ENCODE measurements around the gene DDC. TPM values are rescaled to one million over a fixed set of nuclear protein-coding genes. Genes with fewer than 3 reads are reported as not detected.
"Not testable (repeated sequence)": the region's sequence is repeated elsewhere in the genome, so short reads cannot be mapped to it uniquely, and the experiment has no call there.

The DDC gene
- total RNA-seq, 1 donor from 2014 or later = not detected

GRCh38 chr7:50552139-50552538 lies 13.1 kb downstream of the DDC start:
- Histone ChIP-seq H3K27ac (no peak overlapping the region), H3K4me1 (no peaks in the 10 kb centered on the region), H3K36me3 (no peaks in the 10 kb centered on the region), H3K9me3 (no peaks in the 10 kb centered on the region), H3K4me3 (no peak overlapping the region), H3K27me3 (no peaks in the 10 kb centered on the region)
- TF ChIP-seq CTCF (IDR thresholded peaks at IDR 0.05) = no peak
- no peak for DNase-seq (ENCODE audit: low spot score in 2 of 2)
- intact Hi-C loops (cut with DNase I) = no loop called here

- H3K4me1 ChIP-seq; H3K36me3 ChIP-seq; intact Hi-C loops (cut with DNase I); H3K9me3 ChIP-seq; H3K27ac ChIP-seq; H3K27me3 ChIP-seq; DNase-seq (ENCODE audit: low spot score in 2 of 2); H3K4me3 ChIP-seq: not testable (repeated sequence)
These were observed 19.6 kb downstream of the DDC start for GRCh38 chr7:50545613-50546012.

DNA sequence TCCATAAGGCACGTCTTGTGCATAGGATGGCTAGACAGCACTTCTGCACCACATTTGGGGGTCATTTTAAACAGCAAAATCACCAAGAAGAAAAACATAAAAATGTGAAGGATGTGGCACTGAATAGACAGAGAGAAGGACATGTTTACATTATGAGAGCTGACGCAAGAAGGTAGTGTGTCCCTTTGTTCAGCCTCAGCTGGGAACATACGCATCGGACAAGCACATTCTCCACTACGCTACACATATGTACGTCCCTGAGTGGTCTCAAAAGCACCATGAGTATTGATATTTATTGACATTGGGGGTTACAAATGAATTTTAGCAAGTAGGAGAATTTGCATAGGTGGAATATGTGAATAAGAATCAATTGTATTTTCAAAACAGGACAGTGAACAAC lies 20.2 kb downstream of the DDC start:
- Histone ChIP-seq H3K27ac (no peak overlapping the region), H3K27me3 (no peaks in the 10 kb centered on the region), H3K9me3 (no peaks in the 10 kb centered on the region), H3K36me3 (no peaks in the 10 kb centered on the region), H3K4me3 (no peak overlapping the region), H3K4me1 (no peaks in the 10 kb centered on the region)
- TF ChIP-seq CTCF (IDR thresholded peaks at IDR 0.05) = no peak
- no peak for DNase-seq (ENCODE audit: low spot score in 2 of 2)
- intact Hi-C loops (cut with DNase I) = no loop called here

DNA sequence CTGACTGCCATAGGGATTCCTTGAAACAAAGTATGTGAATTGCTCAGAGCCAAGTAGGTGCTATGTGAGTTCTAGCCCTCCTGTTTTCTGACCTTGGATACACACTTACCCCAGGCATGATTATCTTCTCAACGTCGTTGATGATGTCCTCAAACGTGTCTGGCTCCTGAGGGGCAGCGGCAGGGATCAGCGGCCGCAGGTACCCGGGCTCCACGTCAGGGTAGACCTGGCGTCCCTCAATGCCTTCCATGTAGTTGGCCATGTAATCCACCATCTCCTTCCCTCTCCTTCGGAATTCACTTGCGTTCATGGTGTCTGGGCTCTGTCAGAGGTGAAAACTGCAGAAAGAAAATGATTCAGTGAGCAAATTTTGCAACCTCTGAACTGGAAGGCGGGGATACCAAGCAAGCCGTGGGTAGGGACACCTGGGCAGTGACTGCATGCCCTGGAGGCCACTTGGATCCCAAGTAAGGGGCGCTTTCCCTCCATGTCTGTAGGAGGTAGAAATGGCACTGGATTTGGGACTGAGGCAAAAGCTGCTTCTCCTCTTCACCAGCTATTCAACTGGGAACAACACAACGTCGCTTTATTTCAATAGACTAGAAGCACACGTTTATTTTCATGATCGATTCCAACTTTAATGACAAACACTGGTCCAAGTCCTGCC lies 21.3 kb downstream of the DDC start:
- Histone ChIP-seq H3K9me3 (no peaks in the 10 kb centered on the region), H3K4me1 (no peaks in the 10 kb centered on the region), H3K27ac (no peak overlapping the region), H3K27me3 (no peaks in the 10 kb centered on the region), H3K4me3 (no peak overlapping the region), H3K36me3 (no peaks in the 10 kb centered on the region)
- no peak for DNase-seq (ENCODE audit: low spot score in 2 of 2)
- TF ChIP-seq CTCF (IDR thresholded peaks at IDR 0.05) = no peak
- intact Hi-C loops (cut with DNase I) = no loop called here

GRCh38 chr7:50542132-50542531 lies 23.1 kb downstream of the DDC start:
- no peak for DNase-seq (ENCODE audit: low spot score in 2 of 2)
- Histone ChIP-seq H3K9me3 (no peaks in the 10 kb centered on the region), H3K36me3 (no peaks in the 10 kb centered on the region), H3K27ac (no peak overlapping the region), H3K27me3 (no peaks in the 10 kb centered on the region), H3K4me1 (no peaks in the 10 kb centered on the region), H3K4me3 (no peak overlapping the region)
- intact Hi-C loops (cut with DNase I) = no loop called here
- TF ChIP-seq CTCF (IDR thresholded peaks at IDR 0.05) = no peak

GRCh38 chr7:50540785-50541579 lies 24.2 kb downstream of the DDC start:
- no peak overlapping the region for H3K4me3 ChIP-seq
- intact Hi-C loops (cut with DNase I) = no loop called here
- no peaks in the 10 kb centered on the region for H3K36me3 ChIP-seq
- H3K4me1 ChIP-seq = no peaks in the 10 kb centered on the region
- no peaks in the 10 kb centered on the region for H3K27me3 ChIP-seq
- TF ChIP-seq CTCF (IDR thresholded peaks at IDR 0.05) = no peak
- no peaks in the 10 kb centered on the region for H3K9me3 ChIP-seq
- DNase-seq (ENCODE audit: low spot score in 2 of 2) = no peak
- no peak overlapping the region for H3K27ac ChIP-seq
